Cardiac ventricle fibroblast (primary cell): ENCODE measurements around the gene FAT1. TPM values are rescaled to one million over a fixed set of nuclear protein-coding genes. Genes with fewer than 3 reads are reported as not detected.

Source experiments
- total RNA-seq: library from RNA; depleted of rRNA; stranded (reverse); fragments of >200 nt; gene quantifications from 2 replicates; pipeline ENCODE4 v1.2.3, GENCODE V29; 2015

FAT1 gene, protein sequence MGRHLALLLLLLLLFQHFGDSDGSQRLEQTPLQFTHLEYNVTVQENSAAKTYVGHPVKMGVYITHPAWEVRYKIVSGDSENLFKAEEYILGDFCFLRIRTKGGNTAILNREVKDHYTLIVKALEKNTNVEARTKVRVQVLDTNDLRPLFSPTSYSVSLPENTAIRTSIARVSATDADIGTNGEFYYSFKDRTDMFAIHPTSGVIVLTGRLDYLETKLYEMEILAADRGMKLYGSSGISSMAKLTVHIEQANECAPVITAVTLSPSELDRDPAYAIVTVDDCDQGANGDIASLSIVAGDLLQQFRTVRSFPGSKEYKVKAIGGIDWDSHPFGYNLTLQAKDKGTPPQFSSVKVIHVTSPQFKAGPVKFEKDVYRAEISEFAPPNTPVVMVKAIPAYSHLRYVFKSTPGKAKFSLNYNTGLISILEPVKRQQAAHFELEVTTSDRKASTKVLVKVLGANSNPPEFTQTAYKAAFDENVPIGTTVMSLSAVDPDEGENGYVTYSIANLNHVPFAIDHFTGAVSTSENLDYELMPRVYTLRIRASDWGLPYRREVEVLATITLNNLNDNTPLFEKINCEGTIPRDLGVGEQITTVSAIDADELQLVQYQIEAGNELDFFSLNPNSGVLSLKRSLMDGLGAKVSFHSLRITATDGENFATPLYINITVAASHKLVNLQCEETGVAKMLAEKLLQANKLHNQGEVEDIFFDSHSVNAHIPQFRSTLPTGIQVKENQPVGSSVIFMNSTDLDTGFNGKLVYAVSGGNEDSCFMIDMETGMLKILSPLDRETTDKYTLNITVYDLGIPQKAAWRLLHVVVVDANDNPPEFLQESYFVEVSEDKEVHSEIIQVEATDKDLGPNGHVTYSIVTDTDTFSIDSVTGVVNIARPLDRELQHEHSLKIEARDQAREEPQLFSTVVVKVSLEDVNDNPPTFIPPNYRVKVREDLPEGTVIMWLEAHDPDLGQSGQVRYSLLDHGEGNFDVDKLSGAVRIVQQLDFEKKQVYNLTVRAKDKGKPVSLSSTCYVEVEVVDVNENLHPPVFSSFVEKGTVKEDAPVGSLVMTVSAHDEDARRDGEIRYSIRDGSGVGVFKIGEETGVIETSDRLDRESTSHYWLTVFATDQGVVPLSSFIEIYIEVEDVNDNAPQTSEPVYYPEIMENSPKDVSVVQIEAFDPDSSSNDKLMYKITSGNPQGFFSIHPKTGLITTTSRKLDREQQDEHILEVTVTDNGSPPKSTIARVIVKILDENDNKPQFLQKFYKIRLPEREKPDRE (N-terminal part only)
- 79.1 and 97.8 TPM in 2 replicates for total RNA-seq

GRCh38 chr4:186723292-186724057 is at the start of gene FAT1:
Gene FAT1, minus strand, starts transcription at chr4:186723856. Its CDS starts 14,029 bp downstream, at chr4:186709827.

DNA sequence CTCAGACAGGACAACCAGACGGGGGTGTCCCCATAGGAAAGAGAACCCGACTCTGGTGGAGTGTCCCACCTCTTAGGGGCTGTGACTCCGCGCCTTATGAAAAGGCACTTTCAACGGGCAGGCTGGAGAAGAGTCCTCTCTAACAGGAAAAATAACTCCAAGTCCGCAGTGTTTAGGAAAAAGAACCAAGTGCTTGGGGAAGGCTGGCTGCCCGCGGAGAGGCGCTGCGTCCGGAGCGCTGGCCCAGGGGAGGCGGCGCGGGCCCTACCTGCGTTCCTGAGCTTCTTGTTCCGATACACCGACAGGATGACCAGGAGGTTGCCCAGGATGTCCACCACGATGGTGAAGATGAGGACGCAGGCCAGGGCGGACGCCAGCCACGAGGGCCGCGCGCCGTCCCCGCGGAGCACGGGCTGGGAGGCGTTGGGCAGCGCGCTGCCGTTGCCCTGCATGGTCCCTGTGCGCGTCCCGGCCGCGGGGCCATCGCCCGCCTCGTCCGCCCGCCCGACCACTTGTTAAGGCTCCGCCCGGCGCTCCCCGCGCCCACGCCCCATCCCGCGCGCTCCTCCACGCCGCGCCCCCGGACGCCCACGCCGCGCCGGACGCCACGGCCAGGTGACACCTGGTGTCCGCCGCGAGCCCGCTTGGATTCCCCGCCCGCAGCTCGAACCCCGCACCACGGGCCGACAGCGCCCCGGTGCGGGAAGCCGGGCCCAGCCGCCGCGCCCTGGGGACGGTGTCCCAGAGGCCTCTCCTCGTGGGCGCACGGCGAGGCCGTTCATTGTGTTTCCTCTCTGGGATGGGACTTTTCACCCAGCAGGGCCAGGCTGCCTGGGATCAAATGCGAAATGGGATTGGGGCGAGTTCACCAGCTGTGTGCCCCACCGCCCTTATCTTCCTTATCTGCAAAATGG is 168.5 kb downstream of the FAT1 start, which contains the start of gene MTNR1A:
Gene MTNR1A, minus strand, starts transcription at position 654 of the 914 bp plus-strand sequence. Its CDS starts 202 bp downstream, at position 452.

Other genes with a start within 250 kb of the FAT1 start
- gene MTNR1A, start 168.3 kb downstream of the FAT1 start, total RNA-seq = not detected in 2 replicates